Prostate gland (tissue), 2 donors: ENCODE results near the gene HPCA. TPM values are rescaled to one million over a fixed set of nuclear protein-coding genes. Genes with fewer than 3 reads are reported as not detected.

Experiments used
- DNase-seq: peaks from one replicate; pipeline ENCODE4 v3.0.0-alpha.2; 2019; ENCODE audit warnings: low spot score
- H3K27ac ChIP-seq, 2 donors: fragments of 200-600 bp; sonication (generic); 2 replicates each; pipeline ENCODE4 v1.5.1; 2017 to 2019
- H3K27me3 ChIP-seq: fragments of 200-600 bp; sonication (generic); replicated peaks from 2 replicates; pipeline ENCODE4 v1.5.1; 2019; ENCODE audit not compliant: insufficient read depth
- H3K36me3 ChIP-seq, 2 donors: fragments of 200-600 bp; sonication (generic); 1 replicate in 1 of 2; 2 replicates in 1 of 2; pipeline versions ENCODE4 v1.5.1 to v1.8.1; 2017 to 2019
- H3K4me1 ChIP-seq: fragments of 200-600 bp; sonication (generic); replicated peaks from 2 replicates; pipeline ENCODE4 v1.5.1; 2019
- H3K4me3 ChIP-seq, 2 donors: fragments of 200-600 bp; sonication (generic); 2 replicates each; pipeline ENCODE4 v1.5.1; 2017 to 2019
- H3K9me3 ChIP-seq: fragments of 200-600 bp; sonication (generic); 2 replicates; pipeline ENCODE4 v1.5.1; 2017
- CTCF ChIP-seq, 4 experiments: fragments of 200-600 bp in 2 of 4; fragments of 450-650 bp in 2 of 4; sonication (generic) in 2 of 4; IDR thresholded peaks; 1 replicate in 3 of 4; 2 replicates in 1 of 4; pipeline ENCODE4 v1.5.1; 2016 to 2019; ENCODE audit warnings: antibody characterized with exemption in 4 of 4, mild to moderate bottlenecking in 2 of 4, moderate library complexity in 2 of 4
- POLR2A ChIP-seq: fragments of 450-650 bp; IDR thresholded peaks from one replicate; pipeline ENCODE4 v1.6.1; 2016; ENCODE audit warnings: antibody characterized with exemption, mild to moderate bottlenecking
- POLR2AphosphoS5 ChIP-seq: sonication (generic); formaldehyde crosslinking; IDR thresholded peaks from one replicate; pipeline ENCODE4 v1.6.1; 2017; ENCODE audit warnings: antibody characterized with exemption
- WGBS: methylation state at CpG from one replicate; pipeline ENCODE4 v1.1.5; 2018; 5-methylcytosine and 5-hydroxymethylcytosine counted together
- intact Hi-C: fragments of 100-400 bp; cut with DNase I; formaldehyde crosslinking; loops from one replicate; pipeline ENCODE4 v1.14.2; 2022
- total RNA-seq, 2 donors: library from RNA; depleted of rRNA; stranded (reverse); fragments of >200 nt; gene quantifications; one replicate each; pipeline ENCODE4 v1.1.0, GENCODE V29; 2016

The HPCA gene
- total RNA-seq, 2 donors from 2014 or later: 1.6 TPM; not detected in 1

DNA sequence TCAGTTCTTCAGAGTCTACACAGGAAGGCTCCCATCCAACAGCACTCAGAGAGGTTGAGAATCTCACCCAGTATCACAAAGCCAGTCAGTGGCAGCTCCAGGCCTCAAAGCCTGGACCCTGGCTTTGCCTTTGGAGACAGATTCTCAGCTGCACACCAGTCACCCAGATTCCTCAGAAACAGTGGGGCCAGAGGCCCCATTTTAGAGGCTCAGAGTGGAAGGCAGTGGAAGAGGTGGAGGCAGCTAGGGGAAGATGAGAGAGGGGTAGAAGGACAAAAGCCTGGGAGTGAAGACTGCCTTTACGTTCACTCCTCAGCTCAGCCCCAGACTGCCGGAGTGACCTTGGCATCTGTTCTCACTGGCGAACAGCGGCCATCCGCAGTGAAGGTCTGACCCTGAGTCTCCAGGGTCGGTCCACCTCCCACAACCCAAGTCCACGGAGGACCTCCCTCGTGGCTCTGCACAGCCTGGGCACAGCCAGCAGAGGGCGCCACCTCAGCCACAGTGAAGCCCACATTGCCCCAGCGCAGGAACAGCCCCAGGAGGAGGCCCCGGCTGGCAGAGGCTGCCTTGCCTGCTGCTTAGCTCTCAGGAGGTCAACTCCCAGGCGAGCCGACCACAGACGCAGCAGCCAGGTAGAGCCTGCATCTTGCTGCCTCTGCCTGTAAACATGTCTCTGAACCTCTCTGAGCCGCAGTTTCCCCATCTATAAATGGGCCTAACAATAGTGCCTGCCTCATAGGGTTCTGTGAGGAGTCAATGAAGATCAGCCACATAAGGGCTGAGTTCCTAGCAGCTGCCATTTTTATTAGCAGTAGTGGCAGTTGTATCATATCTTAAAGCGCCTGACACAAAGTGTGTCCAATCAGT, 9.7 kb upstream of the HPCA start:
- WGBS: 39% methylated on average over 16 of the region's 16 CpGs
- Histone ChIP-seq H3K9me3 (no peaks in the 10 kb centered on the region), H3K36me3 (no peaks in the 10 kb centered on the region), H3K4me3 (no peak overlapping the region), H3K4me1 (no peaks in the 10 kb centered on the region), H3K27me3 (no peaks in the 10 kb centered on the region), H3K27ac (no peak overlapping the region)
- DNase-seq: no peak
- intact Hi-C loops: loop anchor here (10.0 kb wide), 1 partner anchor 472 kb away; no protein-coding TSS in a partner anchor
- TF ChIP-seq CTCF (IDR thresholded peaks at IDR 0.05) (peak; percentile 64 to 85 (median 74)), POLR2A (no peak), POLR2AphosphoS5 (no peak)

DNA sequence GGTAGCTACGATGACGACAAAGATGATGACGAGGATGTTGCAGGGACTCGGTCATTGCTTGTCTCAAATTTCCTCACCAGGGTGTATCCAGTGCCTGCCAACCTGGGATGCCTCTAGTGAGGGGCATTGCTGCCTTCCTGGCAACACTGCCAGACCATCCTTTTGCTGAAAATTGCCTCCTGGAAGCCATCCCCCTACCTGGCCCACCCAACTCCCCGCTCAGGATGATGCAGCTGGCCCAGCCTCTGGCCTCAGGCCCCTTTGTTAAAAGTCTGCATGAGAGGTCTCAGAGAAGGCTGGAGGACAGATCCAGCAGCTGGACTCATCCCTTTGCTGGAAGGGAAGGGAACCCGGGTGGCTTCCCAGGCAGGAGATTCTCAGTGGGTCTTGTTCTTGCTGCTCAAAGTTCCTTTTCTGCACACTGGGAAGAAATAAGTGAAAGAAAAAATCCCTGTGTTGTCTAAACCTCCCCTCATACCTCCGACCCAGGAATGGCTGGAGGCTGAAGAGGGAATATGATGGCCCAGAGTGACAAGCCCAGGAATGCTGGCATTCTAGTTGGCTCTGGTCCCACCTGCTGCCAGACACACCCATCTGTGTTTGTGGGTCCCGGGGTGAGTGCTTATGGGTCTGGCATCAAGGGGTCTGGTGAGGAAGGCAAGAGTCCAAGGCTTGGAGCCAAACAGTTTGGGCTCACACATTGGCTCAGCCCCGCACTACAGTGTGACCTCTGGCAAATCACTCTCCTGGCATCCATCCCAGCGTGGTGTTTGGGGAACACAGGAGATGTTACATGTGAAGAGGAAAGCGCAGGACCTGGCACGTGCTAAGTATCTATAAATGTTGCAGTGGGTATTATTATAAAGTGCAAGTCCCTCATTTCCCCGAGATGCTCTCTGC, 8.8 kb upstream of the HPCA start:
- WGBS: 50% methylated on average over 13 of the region's 13 CpGs
- DNase-seq: no peak
- H3K4me1 ChIP-seq: no peaks in the 10 kb centered on the region
- H3K9me3 ChIP-seq: no peaks in the 10 kb centered on the region
- no peak overlapping the region for H3K27ac ChIP-seq
- no peaks in the 10 kb centered on the region for H3K27me3 ChIP-seq
- H3K4me3 ChIP-seq: no peak overlapping the region
- H3K36me3 ChIP-seq: no peaks in the 10 kb centered on the region
- no peak for TF ChIP-seq CTCF (IDR thresholded peaks at IDR 0.05)
- no peak for TF ChIP-seq POLR2AphosphoS5
- TF ChIP-seq POLR2A: no peak
- intact Hi-C loops: loop anchor here (10.0 kb wide), 1 partner anchor 473 kb away; no protein-coding TSS in a partner anchor

GRCh38 chr1:32878183-32878582, 8.1 kb upstream of the HPCA start:
- H3K9me3 ChIP-seq: no peaks in the 10 kb centered on the region
- H3K27ac ChIP-seq: no peak overlapping the region
- no peaks in the 10 kb centered on the region for H3K4me1 ChIP-seq
- H3K36me3 ChIP-seq: no peaks in the 10 kb centered on the region
- H3K27me3 ChIP-seq: no peaks in the 10 kb centered on the region
- H3K4me3 ChIP-seq: no peak overlapping the region
- 55% methylated on average over 6 of the region's 6 CpGs for WGBS
- TF ChIP-seq POLR2AphosphoS5 (no peak), POLR2A (no peak), CTCF (IDR thresholded peaks at IDR 0.05) (no peak)
- intact Hi-C loops: loop anchor here (10.0 kb wide), 1 partner anchor 473 kb away; no protein-coding TSS in a partner anchor
- DNase-seq: no peak

DNA sequence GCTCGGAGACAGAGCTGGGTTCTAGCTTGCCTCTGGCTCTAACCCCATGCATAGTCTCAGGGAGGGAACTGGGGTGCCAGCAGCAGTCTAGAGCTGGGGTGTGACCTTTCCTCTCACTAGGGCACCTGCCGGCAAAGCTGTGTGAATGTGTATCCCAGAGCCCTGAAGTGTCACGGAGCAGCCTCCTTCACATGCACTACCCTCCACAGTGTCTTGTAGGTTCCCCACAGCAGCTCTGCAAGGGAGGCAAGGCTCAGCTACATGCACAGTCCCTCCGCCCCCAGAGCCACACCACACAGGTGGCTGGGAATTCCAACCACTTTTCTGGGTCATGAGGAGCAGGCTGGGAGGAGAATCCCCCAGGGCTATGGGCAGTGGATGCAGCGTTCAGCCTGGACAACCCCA, 7.7 kb upstream of the HPCA start:
- H3K27ac ChIP-seq: no peak overlapping the region
- intact Hi-C loops: loop anchor here (10.0 kb wide), 1 partner anchor 474 kb away; no protein-coding TSS in a partner anchor
- H3K27me3 ChIP-seq: no peaks in the 10 kb centered on the region
- H3K36me3 ChIP-seq: no peaks in the 10 kb centered on the region
- no peak for DNase-seq
- 77% methylated on average over 5 of the region's 5 CpGs for WGBS
- no peaks in the 10 kb centered on the region for H3K4me1 ChIP-seq
- no peaks in the 10 kb centered on the region for H3K9me3 ChIP-seq
- no peak for TF ChIP-seq POLR2AphosphoS5
- TF ChIP-seq POLR2A: no peak
- no peak for TF ChIP-seq CTCF (IDR thresholded peaks at IDR 0.05)
- H3K4me3 ChIP-seq: no peak overlapping the region
